ENCODE measurements around the gene SSH2.
"Not testable (repeated sequence)": the region's sequence is repeated elsewhere in the genome, so short reads cannot be mapped to it uniquely, and the experiment has no call there.

Gene SSH2

DNA sequence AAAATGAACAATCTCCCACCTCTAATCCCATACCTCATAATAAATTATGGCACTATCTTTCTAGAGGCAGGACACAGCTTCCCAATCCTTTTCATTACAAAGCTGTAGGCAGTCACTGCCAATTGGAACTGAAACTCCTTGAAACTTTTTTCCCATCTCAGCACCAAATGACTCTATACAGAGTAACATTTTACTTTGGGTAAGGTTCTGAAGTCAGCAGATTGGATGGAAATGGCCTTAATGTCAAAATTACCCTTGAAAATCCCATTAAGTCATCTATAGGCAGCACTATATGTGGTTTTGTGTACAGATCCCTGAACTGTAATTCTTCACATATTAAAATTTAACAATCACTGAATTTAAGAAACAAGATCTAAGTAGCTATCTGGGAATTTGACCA is 277.1 kb downstream of the SSH2 start:
- DNase-seq: no peak

DNA sequence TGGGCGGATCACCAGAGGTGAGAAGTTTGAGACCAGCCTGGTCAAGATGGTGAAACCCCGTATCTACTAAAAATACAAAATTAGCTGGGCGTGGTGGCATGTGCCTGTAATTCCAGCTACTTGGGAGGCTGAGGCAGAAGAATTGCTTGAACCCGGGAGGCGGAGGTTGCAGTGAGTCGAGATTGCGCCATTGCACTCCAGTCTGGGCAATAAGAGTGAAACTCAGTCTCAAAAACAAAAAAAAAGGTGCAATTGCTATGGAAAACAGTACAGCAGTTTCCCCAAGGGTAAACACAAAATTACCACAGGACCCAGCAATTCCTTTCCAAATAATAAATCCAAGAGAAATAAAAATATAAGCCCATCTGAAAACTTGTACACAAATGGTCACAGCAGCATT is 278.1 kb downstream of the SSH2 start:
- not testable (repeated sequence) for DNase-seq

DNA sequence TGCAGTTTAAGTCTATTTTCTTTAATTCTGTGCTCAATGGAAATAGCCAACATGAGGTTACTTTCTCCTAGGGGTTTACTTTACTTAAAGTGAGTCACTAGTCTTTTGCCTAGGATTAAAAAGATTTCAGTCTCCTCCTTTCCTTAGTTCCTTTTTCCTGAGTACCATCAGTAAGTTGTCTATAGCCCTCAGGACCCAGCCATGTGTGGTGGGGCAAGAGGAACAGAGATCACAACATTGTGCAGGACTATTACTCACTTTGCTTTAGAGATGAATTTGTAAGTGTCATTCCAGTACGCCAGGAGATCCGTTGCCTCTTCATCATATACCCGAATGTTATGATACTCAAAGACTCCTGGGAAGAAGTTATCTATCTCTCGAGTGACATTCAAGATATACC is 279.6 kb downstream of the SSH2 start:
- DNase-seq: no peak

DNA sequence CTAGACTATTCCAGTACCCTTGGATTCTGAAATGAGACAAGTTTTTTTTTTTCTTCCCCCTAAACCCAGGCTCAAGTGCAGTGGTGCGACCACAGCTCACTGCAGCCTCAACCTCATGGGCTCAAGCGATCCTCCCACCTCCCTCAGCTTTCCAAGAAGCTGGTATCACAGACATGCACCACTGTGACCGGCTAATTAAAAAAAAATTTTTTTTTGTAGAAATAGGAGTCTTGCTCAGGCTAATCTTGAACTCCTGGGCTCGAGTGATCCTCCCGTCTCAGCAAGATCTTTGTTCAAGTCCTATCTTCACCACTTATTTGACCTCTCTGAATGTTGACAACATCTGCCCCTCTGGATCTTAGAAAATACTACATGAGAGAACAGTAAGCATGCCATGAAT is 280.7 kb downstream of the SSH2 start:
- DNase-seq: no peak

DNA sequence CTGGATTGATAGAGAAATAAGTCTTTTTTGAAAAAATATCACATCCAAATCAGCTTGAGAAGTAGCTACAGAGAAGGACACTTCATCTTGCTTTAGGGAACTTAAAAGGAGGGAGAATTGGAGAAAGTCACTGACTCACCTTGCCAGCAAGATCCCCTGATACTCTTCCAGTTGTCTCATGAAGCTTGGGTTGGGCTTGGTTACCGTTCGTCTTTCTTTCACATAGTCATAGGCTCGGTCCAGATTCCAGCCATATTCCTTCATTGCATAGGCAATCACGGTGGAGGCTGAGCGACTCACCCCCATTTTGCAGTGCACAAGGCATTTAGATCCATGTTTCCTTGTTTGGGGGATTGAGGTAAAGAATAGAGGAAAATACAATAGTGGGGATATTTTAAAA is 282.0 kb downstream of the SSH2 start:
- DNase-seq: no peak

DNA sequence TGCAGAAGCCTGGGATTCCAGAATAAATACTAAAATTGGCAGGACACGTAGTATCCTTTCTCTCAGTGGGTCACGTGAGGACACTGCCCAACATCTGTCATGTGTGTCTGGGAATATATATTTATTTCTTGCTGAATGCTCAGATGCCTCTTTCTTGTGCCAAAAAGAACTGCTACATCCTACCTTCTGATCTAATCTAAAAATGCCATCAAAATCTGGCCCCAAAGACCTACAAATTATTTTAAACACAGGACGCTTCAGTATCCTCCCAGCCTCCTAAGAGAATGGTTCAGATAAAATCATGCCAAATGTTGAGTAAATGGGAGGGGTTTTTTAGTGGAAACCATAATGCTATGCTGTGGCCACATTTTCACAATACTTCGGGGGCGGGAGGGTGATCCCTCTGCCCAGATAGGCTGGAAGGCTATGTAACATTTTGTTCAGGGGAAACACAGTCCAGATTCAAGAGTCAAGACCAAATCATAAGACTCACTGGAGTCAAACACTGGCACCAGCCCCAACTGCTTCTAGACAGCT is 284.4 kb downstream of the SSH2 start:
- DNase-seq: no peak

DNA sequence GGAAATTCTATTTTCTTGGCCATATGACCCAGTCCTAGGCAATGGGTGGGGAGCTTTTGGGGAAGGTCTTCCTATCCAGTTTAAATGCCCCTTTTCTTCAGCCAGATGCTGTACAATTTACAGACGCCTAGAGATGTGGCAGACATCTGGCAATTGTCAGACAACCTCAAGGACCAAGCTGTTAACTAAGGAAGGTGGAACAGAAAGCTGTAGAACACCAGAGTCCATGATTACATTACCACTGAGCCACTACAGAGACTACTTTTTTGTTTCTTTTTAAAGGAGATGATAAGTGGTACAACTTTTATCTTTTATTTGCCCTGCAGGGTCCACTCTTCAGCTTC is 286.2 kb downstream of the SSH2 start:
- no peak for DNase-seq

DNA sequence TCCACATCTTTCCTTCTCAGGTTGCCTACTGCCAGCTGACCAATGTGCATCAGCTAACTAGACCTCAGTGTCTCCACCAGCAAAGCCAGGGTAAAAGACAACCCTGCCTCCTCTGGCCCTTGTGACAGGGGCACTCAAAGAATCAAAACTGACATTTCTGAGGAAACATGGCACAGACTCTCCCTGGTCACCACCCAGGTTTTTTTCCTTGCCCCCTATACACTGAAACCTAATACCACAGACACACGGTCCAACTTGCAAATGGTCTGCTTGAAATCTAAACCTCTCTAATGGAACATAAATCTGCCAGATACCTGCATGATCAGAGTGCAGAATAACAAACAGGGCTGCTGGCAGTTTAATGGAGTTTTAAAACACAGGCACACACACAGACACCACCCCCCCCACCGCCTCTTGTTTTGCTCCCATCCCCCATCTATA is 287.8 kb downstream of the SSH2 start:
- DNase-seq: no peak

DNA sequence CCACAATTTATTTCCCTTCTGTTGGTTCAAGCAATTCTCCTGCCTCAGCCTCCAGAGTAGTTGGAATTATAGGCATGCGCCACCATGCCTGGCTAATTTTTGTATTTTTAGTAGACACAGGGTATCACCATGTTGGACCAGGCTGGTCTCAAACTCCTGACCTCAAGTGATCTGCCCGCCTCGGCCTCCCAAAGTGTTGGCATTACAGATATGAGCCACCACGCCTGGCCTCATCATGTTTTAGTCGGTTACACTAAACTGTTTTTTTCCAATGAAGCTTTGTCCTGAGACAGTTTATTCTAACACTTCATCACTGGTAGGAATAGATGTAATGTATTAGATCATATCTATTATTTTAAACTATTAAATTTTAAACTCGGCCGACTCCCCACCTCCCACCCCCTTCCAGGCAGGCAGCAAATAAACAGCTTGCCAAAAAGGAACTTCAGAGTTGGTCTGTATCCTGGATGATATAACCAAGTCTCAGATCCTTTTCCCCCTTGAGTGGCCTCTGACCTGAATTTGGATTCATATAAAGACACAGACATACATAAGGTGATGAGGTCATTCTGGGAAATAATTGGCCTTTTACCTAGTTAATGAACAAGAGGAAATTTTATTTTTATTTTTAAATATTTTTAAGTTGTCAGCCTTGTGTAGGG is 288.9 kb downstream of the SSH2 start:
- no peak for DNase-seq

DNA sequence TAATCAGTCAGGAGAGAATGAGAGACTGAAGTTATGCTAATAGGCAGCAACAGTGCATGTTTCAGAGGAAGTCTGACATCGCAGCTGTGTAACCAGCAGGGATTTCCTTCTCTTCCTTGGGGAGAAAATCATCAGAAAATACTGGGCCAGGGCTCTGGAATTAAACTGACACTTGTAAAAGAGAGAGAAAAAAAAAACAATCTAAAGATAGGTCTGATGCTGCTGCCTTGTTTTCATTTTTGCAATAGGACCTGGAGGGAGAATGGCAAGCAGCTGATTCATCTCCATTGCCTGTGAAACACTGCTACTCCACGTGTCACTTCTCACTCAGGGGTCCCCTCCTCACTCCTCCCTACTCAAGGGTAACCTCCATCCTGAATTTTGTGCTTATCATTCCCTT is 289.6 kb downstream of the SSH2 start:
- DNase-seq: no peak

DNA sequence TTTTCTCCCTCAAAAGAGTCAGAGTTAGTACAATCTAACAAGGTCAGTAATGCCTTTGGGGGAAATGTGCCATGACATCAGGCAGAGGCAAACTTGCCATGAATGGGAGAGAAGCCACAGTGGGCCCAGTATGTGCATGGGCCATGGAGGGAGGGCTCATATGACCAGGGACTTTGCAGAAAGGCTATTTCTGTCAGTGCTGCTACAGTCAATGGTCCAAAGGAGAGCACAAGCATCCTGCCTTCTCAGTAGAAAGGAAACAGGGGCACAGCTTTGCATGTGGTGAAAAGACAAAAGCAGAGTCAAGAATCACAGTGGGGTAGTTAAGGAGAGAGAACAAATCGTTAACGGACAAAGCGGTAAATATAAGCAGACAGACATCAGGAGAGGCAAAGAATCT is 296.1 kb downstream of the SSH2 start:
- DNase-seq: no peak

DNA sequence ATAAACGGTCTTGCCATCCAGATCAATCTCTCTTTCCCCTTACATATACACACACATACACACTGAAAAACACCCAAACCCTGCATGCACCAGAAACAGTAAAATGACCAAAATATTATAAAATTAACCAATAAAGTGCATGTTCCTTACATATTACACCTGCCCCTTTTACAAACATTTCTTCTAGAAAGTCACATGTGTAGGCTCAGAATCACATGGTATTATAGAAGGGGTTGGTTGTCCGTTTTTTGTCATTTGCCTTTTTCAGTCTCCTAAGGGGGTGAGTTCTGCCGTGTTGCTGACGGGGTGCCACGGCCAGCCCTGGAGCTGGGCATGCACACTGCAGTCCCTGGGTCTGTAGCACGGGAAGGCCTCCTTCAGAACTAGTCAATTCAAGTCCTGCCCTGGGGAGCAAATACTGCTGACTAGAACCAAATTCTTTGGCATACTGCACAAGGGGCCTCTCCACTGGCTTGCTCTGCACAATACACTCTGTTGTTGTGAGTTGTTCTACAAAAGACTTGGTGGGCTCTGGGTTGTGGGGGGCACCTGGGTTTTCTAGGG is 299.3 kb downstream of the SSH2 start:
- no peak for DNase-seq

DNA sequence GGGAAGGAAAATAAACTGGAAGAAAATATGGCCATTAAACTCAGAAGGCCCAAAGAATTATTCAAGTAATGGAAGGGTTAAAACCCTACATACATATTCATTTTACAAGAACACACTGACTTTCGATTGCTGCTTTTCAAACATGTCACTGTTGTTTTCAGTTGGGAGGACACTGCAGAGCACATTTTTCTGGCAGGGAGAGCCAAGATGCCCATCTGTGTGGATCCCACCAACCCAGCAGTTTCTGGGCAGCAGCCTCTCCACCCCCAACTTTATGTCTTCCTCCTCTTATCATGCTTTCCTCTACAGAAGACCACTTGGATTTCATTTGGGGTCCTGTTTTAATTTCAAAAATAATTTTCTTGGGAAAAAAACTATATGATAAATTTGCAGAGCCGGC is 300.2 kb downstream of the SSH2 start:
- DNase-seq: no peak

DNA sequence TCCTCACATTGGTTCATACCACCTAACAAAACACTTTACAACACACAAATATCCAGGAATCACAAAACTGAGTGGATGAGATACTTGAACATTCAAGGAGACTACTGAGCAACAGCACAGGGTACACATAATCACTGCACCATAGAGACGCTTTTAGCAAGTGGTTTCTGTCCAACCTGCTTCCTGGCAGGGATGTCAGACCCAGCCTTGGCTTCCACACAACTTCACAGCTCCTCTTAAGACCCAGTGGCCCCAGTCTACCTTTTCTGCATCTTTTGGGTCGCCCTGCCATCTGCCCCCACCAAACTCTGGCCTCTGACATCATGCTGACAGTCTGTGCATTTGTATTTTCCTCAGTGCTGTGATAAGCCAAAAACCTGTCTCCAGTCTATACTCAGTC is 301.4 kb downstream of the SSH2 start:
- no peak for DNase-seq

DNA sequence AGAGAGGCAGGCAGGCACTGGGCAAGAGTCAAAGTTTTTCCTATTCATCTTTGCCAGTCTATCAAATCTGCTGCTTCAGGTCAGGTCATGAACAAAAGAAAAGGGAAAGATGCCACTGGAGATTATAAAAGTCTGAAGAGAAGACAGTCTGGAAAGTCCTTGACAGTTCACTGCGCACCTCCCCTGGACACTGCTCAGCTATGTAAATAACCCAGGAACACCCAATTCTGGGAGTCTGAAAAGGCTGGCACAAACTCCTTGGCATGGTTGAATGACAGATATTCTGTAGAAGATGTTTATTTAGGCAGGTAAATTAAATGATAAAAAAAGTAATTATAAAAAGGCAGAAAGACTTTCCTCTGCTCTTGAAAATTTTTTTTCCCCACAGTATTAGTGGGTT is 302.1 kb downstream of the SSH2 start:
- DNase-seq: no peak

DNA sequence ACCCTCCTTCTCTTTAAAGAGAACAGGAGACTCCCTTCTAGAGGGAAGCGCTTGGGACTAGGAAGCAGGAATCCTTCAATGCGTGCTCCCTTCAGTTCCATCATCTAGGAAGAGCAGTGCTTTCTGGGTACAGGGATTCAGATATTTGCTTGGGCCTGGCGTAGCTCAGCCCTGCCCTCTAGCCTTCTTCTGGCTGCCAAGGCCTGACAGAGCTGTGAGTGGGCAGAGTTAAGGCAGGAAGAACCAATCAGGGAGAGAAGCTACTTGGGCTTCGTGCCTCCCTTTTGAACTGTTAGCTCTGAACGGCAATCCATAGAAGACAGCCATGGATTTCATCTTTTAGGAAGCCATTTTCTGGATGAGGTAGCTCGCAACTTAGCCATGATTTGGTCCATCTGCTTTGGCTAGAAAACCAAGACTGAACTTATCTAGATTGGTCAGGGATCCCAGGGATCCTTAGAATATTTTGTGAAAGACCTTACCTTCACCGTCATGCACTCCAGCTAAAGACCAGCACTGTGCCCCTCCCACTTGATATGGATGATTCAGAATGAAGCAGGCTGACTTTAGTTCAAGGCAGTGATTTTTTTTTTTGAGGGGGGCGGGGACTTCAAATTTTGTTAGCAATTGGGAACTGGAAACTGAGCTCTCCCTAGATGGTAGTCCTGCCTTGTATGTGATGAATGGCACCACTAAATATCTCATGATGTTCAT is 304.8 kb downstream of the SSH2 start:
- DNase-seq: no peak

DNA sequence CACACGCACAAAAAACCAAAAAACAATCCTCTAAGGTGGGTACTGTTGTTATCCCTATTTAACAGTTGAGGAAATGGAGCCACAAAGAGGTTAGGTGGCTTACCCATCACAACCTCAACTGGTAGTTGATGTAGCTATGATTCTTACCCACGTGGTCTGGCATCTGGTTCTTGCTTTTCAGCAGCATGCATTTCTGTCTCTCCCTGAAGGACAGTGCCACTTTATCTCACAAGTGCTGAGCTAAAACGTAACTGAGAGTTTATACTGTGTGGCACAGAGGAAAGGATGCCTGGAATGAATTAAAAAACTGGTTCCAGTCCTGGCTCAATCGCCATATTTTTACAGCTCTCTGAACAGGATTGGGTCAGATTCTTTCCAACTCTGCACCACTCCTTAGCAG is 305.4 kb downstream of the SSH2 start:
- DNase-seq: no peak

DNA sequence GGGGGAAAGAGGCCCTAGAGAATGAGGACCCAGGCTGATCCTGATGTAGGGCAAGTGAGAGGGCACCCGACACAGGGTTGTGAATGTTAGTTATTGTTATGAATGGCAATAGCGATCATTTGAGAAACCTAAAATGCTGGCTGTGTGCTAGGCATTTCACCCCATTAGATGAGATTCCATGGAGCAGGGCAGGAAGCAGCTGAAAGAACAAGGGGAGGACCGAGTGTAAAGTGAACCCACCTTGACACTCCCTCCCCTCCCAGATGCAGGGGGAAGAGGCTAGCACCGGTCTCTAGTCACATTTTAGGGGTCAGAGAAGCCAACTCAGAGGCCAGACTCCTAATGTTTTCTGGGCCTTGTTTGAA is 306.8 kb downstream of the SSH2 start:
- no peak for DNase-seq

DNA sequence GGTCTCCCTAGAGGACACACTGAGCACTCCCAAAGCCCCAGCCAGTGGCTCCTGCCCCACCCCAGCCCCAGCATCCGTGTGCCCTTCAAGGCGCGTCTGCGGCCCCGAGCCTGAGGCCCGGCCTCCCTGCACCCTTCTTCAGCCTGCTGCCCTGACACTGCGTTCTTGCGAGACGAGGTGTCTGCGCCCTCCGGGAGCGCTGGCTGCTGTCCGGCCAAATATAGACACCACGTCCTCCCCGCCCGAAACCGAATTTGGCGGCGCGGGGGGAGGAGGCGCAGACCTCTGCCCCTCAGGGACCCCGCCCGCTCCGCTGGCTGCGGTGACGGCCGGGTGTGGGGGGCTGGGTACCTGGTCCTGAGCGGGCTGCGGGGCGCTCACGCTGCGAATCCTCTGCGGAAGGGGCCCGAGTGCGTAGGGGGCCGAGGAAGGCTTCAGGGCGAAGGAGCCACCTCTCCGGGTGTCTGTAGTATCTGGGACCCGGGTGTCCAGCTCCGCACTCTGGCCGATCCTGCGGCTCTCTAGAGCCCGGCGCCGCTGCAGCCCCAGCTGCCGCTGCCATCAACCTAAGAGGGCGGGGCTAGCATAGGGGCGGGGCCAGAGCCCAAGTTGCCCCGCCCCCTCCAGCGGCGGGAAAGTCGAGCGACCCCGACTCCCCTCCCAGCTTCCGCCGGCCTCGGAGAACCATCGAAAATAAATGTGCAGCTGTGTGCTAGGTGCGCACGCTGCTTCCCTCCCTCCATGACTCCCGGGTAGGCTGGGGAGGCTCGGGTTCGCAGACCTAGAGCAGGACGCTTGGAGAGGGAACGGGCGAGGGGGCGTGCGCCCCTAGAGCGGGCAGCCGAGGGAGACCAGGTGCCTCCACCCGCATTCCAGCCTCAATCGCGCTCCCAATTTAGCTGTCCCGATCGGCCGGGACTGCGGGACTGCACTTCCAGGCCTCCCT is 307.4 kb downstream of the SSH2 start, which contains the start of gene CORO6:
Gene CORO6, minus strand, starts transcription at position 576 of the 946 bp plus-strand sequence. CDS start 1,491 bp downstream, outside the sequence.
- peak; percentile 72 for DNase-seq

DNA sequence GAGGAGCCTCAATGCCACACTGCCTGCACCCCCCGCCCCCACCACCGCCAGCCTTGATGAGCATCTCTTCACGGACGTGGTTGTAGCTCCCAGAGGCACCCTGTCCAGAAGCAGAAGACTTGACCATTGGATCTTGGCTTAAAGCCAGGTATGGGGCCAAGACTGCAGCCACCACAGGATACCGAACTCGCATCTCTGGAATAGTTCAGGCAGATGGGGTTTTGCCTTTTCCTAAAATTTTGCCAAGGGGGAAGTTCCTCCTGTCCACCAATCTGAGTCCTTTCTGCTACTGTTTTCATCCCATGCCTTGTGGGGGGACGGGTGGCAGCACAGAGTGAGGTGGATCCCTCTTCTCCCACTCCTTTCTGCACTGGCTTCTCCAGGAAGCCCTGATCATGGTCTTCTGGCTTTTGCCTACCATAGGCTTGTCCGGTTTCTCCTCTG is 308.3 kb downstream of the SSH2 start:
- no peak for DNase-seq

DNA sequence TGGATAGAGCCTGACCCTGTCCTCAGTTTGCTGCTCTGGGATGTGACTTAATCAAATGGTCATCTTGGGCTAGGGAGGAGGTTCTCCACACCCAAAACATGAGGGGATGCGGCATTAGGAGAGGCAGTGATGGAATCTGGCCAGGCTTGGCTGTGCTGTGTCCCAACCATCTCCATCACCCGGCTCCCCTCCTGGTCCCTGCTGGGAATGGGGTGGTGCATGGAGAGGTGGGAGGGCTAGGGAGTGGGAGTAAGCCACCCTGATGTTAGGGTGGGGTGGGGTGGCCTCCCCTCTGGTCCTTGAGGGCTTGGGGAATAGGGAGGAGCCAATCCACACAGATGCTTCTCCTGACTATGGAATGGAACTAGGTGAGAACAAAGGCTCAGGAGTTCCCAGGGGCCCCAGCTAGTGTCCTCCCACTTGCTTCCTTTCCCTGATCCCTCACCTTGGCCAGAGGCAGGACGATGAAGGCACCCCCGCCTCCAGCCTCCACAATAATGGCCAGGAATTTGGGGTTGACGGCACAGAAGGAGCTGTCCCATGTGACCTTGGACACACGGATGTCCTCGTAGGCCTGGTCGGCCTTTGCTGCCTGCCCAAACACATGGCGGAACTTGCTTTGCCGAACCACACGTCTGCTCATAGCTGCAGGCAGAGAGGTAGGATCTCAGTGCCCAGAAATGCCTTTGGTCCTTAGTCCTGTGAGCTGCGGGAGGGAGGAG is 309.1 kb downstream of the SSH2 start:
- no peak for DNase-seq

DNA sequence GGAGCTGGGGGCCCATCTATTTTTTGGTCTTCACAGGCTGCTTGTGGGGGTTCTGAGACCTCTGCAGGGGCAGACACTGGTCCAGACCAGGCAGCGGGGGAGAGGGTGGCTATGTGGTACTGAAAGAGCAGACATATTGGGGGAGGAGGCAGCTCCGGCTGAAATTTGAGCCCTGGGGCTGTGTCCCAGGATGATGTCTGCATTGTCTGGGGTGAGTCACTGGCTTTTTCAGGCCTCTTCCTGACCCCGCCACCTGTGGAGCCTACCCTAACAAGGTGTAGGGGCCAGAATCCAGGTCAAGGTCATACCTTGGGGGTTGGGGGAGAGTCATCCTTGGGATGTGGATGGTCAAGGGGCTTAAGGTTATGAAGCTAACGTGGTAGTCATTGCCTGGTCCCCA is 309.8 kb downstream of the SSH2 start:
- DNase-seq: no peak
